ENCODE results near the gene GLB1L. TPM values are rescaled to one million over a fixed set of nuclear protein-coding genes. Genes with fewer than 3 reads are reported as not detected.

GLB1L gene
- total and polyA plus RNA-seq, 2 of the 8 experiments (the other 6 are each of a cell fraction or from before 2014, with no cell fraction given), result 3.7 to 4.0 TPM

GRCh38 chr2:219284501-219285372 is 39.5 kb upstream of the GLB1L start:
- peaks cover 0 to 4% (median under 1%) of the 10 kb centered on the region in 4 experiments; a peak in 3 of 8 replicates for H3K36me3 ChIP-seq (ENCODE audit: control insufficient read depth in 2 of 4, insufficient read depth in 4 of 4, low read length in 3 of 4)
- H3K18ac ChIP-seq (ENCODE audit: extremely low read depth, low read length), result no peak overlapping the region
- H3K4me2 ChIP-seq (ENCODE audit: insufficient read depth in 1 of 2, low read depth in 2 of 2, low read length in 2 of 2), result no peak overlapping the region
- H3K56ac ChIP-seq (replicated peaks; ENCODE audit: insufficient read length, low read depth, low read length), result no peak overlapping the region
- no peak overlapping the region for H3K4ac ChIP-seq (replicated peaks; ENCODE audit: insufficient read length, low read depth, low read length)
- no peak overlapping the region for H2BK12ac ChIP-seq (ENCODE audit: low read depth, low read length)
- peaks cover 0 to 2% of the 10 kb centered on the region in 2 experiments for H4K20me1 ChIP-seq (replicated peaks in 1 of 2; ENCODE audit: control insufficient read depth in 1 of 2, insufficient read depth in 2 of 2, low read length in 2 of 2)
- DNase-seq (ENCODE audit: low read depth in 1 of 2, low spot score in 2 of 2) (no peak), FAIRE-seq (no peak)
- no peak overlapping the region for H3K4me3 ChIP-seq (ENCODE audit: extremely low read depth in 1 of 4, insufficient read depth in 2 of 4, low read depth in 3 of 4, low read length in 4 of 4)
- H3K4me1 ChIP-seq (replicated peaks in 1 of 4; ENCODE audit: control insufficient read depth in 3 of 4, insufficient read depth in 4 of 4, low read length in 3 of 4), result peaks cover 0 to 15% (median 9%) of the 10 kb centered on the region in 4 experiments; a peak in 6 of 7 replicates
- H3K27me3 ChIP-seq (replicated peaks in 1 of 4; ENCODE audit: control insufficient read depth in 3 of 4, extremely low read depth in 1 of 4, insufficient read depth in 3 of 4, low read length in 3 of 4), result no peaks in the 10 kb centered on the region
- H2BK5ac ChIP-seq (ENCODE audit: low read depth, low read length), result no peak overlapping the region
- peaks cover 3% of the 10 kb centered on the region; the same call in 1 of the 2 replicates for H3K23me2 ChIP-seq (ENCODE audit: low read depth, low read length)
- H2BK20ac ChIP-seq (ENCODE audit: low read length), result no peak overlapping the region
- no peak overlapping the region for H4K5ac ChIP-seq (ENCODE audit: insufficient read length, low read depth, low read length)
- WGBS, 2 experiments (ENCODE audit: extremely low coverage in 1 of 2, insufficient coverage in 1 of 2, insufficient read length in 1 of 2, insufficient replicate concordance in 2 of 2, low coverage in 1 of 2, low lambda C conversion rate in 2 of 2, missing lambda C conversion rate in 1 of 2), result 90% methylated on average over 16 of the region's 16 CpGs; no CpG with 5 or more reads in 1 of the 2 experiments
- no peak overlapping the region for H4K91ac ChIP-seq (replicated peaks; ENCODE audit: insufficient read length, low read length)
- H3K23ac ChIP-seq (ENCODE audit: insufficient read length), result no peak overlapping the region
- no peaks in the 10 kb centered on the region for H3K79me2 ChIP-seq (ENCODE audit: control insufficient read depth in 1 of 2, insufficient read depth in 2 of 2, low read length in 2 of 2)
- H2AK5ac ChIP-seq (ENCODE audit: low read depth, low read length), result no peak overlapping the region
- no peak overlapping the region for H3K14ac ChIP-seq (ENCODE audit: insufficient read length)
- ChIA-PET CTCF (ENCODE audit: partially characterized antibody) (interaction anchor here (0.5 to 12.1 kb wide), 11 partner anchors 7 to 256 kb away, joined by 3 to 220 read pairs (median 4); partner anchors contain the start of genes CNPPD1, GLB1L and STK16), POLR2A (ENCODE audit: partially characterized antibody) (interaction anchor here (1.0 to 2.6 kb wide), 4 partner anchors 8 to 66 kb away, joined by 3 to 6 read pairs (median 3); partner anchors contain the start of genes ABCB6, GLB1L, PTPRN and STK16)
- no peaks in the 10 kb centered on the region; the same call in 1 of the 2 replicates for H3K79me1 ChIP-seq (ENCODE audit: low read depth, low read length)
- H3K9me3 ChIP-seq (ENCODE audit: insufficient read depth in 2 of 2, low read depth in 1 of 2, low read length in 1 of 2), result no peaks in the 10 kb centered on the region
- H2BK120ac ChIP-seq (replicated peaks; ENCODE audit: low read depth, low read length), result no peak overlapping the region
- H4K8ac ChIP-seq (ENCODE audit: extremely low read depth, insufficient read depth, low read length), result no peak overlapping the region
- H2AFZ ChIP-seq (ENCODE audit: low read length), result no peak overlapping the region
- H2BK15ac ChIP-seq (ENCODE audit: low read length), result no peak overlapping the region
- H3K9ac ChIP-seq (replicated peaks in 1 of 4; ENCODE audit: extremely low read depth in 1 of 4, low read depth in 3 of 4, low read length in 3 of 4), result no peak overlapping the region; a peak in 1 of 7 replicates
- H3K27ac ChIP-seq (ENCODE audit: low read depth, low read length), result no peak overlapping the region
- TF ChIP-seq RNF2 (IDR thresholded peaks at IDR 0.05; ENCODE audit: borderline replicate concordance, low read depth, low read length, missing control alignments, poor library complexity, severe bottlenecking) (no peak), JUN (IDR thresholded peaks at IDR 0.05; ENCODE audit: low read depth, low read length) (no peak), CTBP2 (IDR thresholded peaks at IDR 0.05; ENCODE audit: borderline replicate concordance, insufficient read depth, insufficient read length, low read length) (no peak), RXRA (IDR thresholded peaks at IDR 0.05; ENCODE audit: insufficient read depth, low read depth, low read length) (no peak), E2F6 (IDR thresholded peaks at IDR 0.05) (no peak), CBX5 (IDR thresholded peaks at IDR 0.05; ENCODE audit: low read depth, low read length) (no peak), EGR1 (IDR thresholded peaks at IDR 0.05; ENCODE audit: borderline replicate concordance, low read depth, low read length) (no peak)
